GM19438 (cell line): ENCODE data around the gene GCGR.
"Not testable (repeated sequence)": the region's sequence is repeated elsewhere in the genome, so short reads cannot be mapped to it uniquely, and the experiment has no call there.

ENCODE experiments used
- ATAC-seq: cut with Tn5 transposase; IDR thresholded peaks from one replicate; pipeline ENCODE4 v1.9.1; 2021; ENCODE audit warnings: low read depth; ENCODE audit not compliant: unreplicated experiment

Gene GCGR

GRCh38 chr17:81831957-81832607 lies 28.1 kb downstream of the GCGR start:
- no peak for ATAC-seq

- peak; percentile 19 for ATAC-seq
These were observed 28.7 kb downstream of the GCGR start for GRCh38 chr17:81832608-81833159.

GRCh38 chr17:81833160-81833920 lies 29.4 kb downstream of the GCGR start, which contains the start of gene MCRIP1:
Gene MCRIP1, minus strand, starts transcription at chr17:81833291. Its CDS starts 8,785 bp downstream, at chr17:81824506.
- ATAC-seq, result peak; percentile 62

GRCh38 chr17:81833921-81834830 lies 30.2 kb downstream of the GCGR start:
- no peak for ATAC-seq

- no peak for ATAC-seq
These were observed 30.9 kb downstream of the GCGR start, which contains the start of gene PPP1R27 for GRCh38 chr17:81834831-81835267. Gene PPP1R27, minus strand, starts transcription at chr17:81835050. Its CDS starts 97 bp downstream, at chr17:81834953.

GRCh38 chr17:81837641-81838040 lies 33.7 kb downstream of the GCGR start:
- no peak for ATAC-seq

GRCh38 chr17:81838753-81839255 lies 34.9 kb downstream of the GCGR start:
- ATAC-seq, result no peak

- no peak for ATAC-seq
These were observed 35.4 kb downstream of the GCGR start for GRCh38 chr17:81839301-81839700.

GRCh38 chr17:81840059-81840458 lies 36.1 kb downstream of the GCGR start:
- not testable (repeated sequence) for ATAC-seq

GRCh38 chr17:81840826-81841778 lies 37.2 kb downstream of the GCGR start:
- no peak for ATAC-seq

GRCh38 chr17:81841866-81842265 lies 37.9 kb downstream of the GCGR start:
- ATAC-seq, result no peak

- ATAC-seq, result no peak
These were observed 38.4 kb downstream of the GCGR start for GRCh38 chr17:81842378-81842724.

GRCh38 chr17:81842725-81843504 lies 39.0 kb downstream of the GCGR start:
- no peak for ATAC-seq

- no peak for ATAC-seq
These were observed 39.9 kb downstream of the GCGR start for GRCh38 chr17:81843713-81844326.

GRCh38 chr17:81844327-81844851 lies 40.4 kb downstream of the GCGR start:
- ATAC-seq, result no peak

GRCh38 chr17:81844887-81845286 lies 40.9 kb downstream of the GCGR start:
- ATAC-seq, result no peak

- no peak for ATAC-seq
These were observed 41.4 kb downstream of the GCGR start for GRCh38 chr17:81845361-81845760.
